ENCODE results near the gene ENTPD5. TPM values are rescaled to one million over a fixed set of nuclear protein-coding genes. Genes with fewer than 3 reads are reported as not detected.
"Not testable (repeated sequence)": the region's sequence is repeated elsewhere in the genome, so short reads cannot be mapped to it uniquely, and the experiment has no call there.

ENTPD5 gene
- total RNA-seq, 2 experiments from 2014 or later, result 13.0 to 13.8 TPM

DNA sequence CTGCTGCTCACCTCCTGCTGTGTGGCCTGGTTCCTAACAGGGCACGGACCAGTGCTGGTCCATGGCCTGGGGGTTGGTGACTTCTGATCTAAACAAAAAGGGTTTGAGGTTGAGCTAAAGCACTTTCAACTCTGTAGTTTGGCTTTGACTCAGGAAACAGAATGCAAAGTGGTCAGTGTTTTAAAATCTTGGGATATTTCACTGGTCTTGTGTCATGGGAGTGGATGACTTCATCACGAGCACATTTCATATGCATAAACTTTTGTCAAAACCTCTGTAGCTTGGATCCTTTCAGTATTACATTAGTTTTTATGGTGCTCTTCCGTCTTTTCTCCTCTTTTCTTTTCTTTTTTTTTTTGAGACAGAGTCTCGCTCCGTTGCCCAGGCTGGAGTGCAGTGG is 94.8 kb downstream of the ENTPD5 start:
- no peaks in the 10 kb centered on the region for H3K27me3 Mint-ChIP-seq (ENCODE audit: low read depth)
- POLR2A ChIA-PET, result no interaction called here
- CTCF ChIA-PET, result no interaction called here
- H3K36me3 Mint-ChIP-seq (ENCODE audit: low read depth), result peaks cover 69% of the 10 kb centered on the region
- no peak for ATAC-seq
- H3K27ac Mint-ChIP-seq, result no peak overlapping the region
- no peak for DNase-seq
- H3K9me3 Mint-ChIP-seq (ENCODE audit: insufficient read depth), result no peaks in the 10 kb centered on the region
- H3K4me1 Mint-ChIP-seq (ENCODE audit: low read depth), result no peaks in the 10 kb centered on the region
- H3K4me3 Mint-ChIP-seq, result no peak overlapping the region

DNA sequence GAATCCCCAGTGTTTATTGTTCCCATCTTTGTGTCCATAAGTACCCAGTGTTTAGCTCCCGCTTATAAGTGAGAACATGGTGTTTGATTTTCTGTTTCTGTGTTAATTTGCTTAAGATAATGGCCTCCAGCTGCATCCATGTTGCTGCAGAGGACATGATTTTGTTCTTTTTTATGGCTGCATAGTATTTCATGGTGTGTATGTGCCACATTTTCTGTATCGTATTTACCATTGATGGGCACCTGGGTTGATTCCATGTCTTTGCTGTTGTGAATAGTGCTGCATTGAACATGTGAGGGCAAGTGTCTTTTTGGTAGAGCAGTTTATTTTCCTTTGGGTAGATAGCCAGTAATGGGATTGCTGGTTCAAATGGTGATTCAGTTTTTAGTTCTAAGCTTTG is 99.6 kb downstream of the ENTPD5 start:
- CTCF ChIA-PET, result not testable (repeated sequence)
- peaks cover 50% of the 10 kb centered on the region for H3K36me3 Mint-ChIP-seq (ENCODE audit: low read depth)

GRCh38 chr14:73916324-73916723 is 102.8 kb downstream of the ENTPD5 start:
- H3K9me3 Mint-ChIP-seq (ENCODE audit: insufficient read depth), result no peaks in the 10 kb centered on the region
- no peaks in the 10 kb centered on the region for H3K4me1 Mint-ChIP-seq (ENCODE audit: low read depth)
- no peak overlapping the region for H3K4me3 Mint-ChIP-seq
- no peak overlapping the region for H3K27ac Mint-ChIP-seq
- H3K36me3 Mint-ChIP-seq (ENCODE audit: low read depth), result peaks cover 52% of the 10 kb centered on the region
- ChIA-PET POLR2A (interaction anchor here (1.1 kb wide), 1 partner anchor 26 kb away, joined by 3 read pairs; no protein-coding TSS in a partner anchor), CTCF (interaction anchor here (1.3 kb wide), 1 partner anchor 20 kb away, joined by 3 read pairs; no protein-coding TSS in a partner anchor)
- ATAC-seq (no peak), DNase-seq (no peak)
- H3K27me3 Mint-ChIP-seq (ENCODE audit: low read depth), result no peaks in the 10 kb centered on the region

More for the DNA sequence above, 99.6 kb downstream of the ENTPD5 start:
- H3K27me3 Mint-ChIP-seq (ENCODE audit: low read depth); H3K4me1 Mint-ChIP-seq (ENCODE audit: low read depth); POLR2A ChIA-PET; ATAC-seq; H3K4me3 Mint-ChIP-seq; H3K27ac Mint-ChIP-seq; H3K9me3 Mint-ChIP-seq (ENCODE audit: insufficient read depth); DNase-seq: not testable (repeated sequence)

GRCh38 chr14:73913256-73913655 is 105.8 kb downstream of the ENTPD5 start:
- Mint-ChIP-seq H3K27me3 (ENCODE audit: low read depth) (no peaks in the 10 kb centered on the region), H3K4me3 (no peak overlapping the region), H3K27ac (no peak overlapping the region), H3K36me3 (ENCODE audit: low read depth) (peaks cover 57% of the 10 kb centered on the region), H3K9me3 (ENCODE audit: insufficient read depth) (no peaks in the 10 kb centered on the region), H3K4me1 (ENCODE audit: low read depth) (no peaks in the 10 kb centered on the region)
- ChIA-PET CTCF (interaction anchor here (1.4 to 1.8 kb wide), 3 partner anchors 16 to 21 kb away, joined by 4 to 5 read pairs (median 4); no protein-coding TSS in a partner anchor), POLR2A (interaction anchor here (0.7 to 0.8 kb wide), 2 partner anchors 25 to 173 kb away, joined by 3 read pairs; no protein-coding TSS in a partner anchor)
- no peak for DNase-seq
- no peak for ATAC-seq

DNA sequence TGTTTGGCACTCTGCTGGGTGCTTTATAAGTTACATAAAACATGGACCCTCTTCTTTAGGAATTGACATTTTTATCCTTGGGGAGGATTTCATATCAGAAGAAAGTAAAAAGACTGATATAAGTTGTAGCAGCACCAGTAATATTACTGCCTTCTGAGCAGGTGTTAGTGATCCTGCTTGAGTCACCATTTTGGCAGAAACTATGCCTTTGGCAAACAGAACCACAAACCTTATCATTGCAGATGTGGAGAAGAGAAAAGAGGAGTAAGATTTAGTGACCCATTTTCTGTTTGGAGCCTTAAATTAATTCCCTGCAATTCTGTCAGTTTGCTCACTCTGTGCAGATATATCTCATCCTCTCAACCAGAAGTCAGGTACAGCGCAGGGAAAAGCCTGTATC is 109.4 kb downstream of the ENTPD5 start:
- Mint-ChIP-seq H3K4me3 (no peak overlapping the region), H3K9me3 (ENCODE audit: insufficient read depth) (no peaks in the 10 kb centered on the region), H3K27ac (no peak overlapping the region), H3K4me1 (ENCODE audit: low read depth) (no peaks in the 10 kb centered on the region), H3K27me3 (ENCODE audit: low read depth) (no peaks in the 10 kb centered on the region), H3K36me3 (ENCODE audit: low read depth) (peaks cover 72% of the 10 kb centered on the region)
- ATAC-seq (no peak), DNase-seq (no peak)
- ChIA-PET POLR2A (no interaction called here), CTCF (no interaction called here)

Other genes with a start within 250 kb of the ENTPD5 start
- gene PTGR2, start 167.5 kb downstream of the ENTPD5 start, total RNA-seq, result 1 to 10 TPM; 1.4 to 1.8 TPM
- gene ZNF410, start 132.4 kb downstream of the ENTPD5 start, total RNA-seq, result 10 to 100 TPM; 49.7 to 50.2 TPM
- gene FAM161B, start 69.2 kb downstream of the ENTPD5 start, total RNA-seq, result 1 to 10 TPM; 1.2 to 1.7 TPM
- gene COQ6, start 69.0 kb downstream of the ENTPD5 start, total RNA-seq, result 10 to 100 TPM; 18.9 to 19.0 TPM
- gene BBOF1, start 61 bp upstream of the ENTPD5 start, total RNA-seq, result 1 to 10 TPM; 1.2 to 1.3 TPM
- 10 to 100 TPM; 13.0 to 14.2 TPM for gene ALDH6A1, start 65.2 kb upstream of the ENTPD5 start, total RNA-seq
- 10 to 100 TPM; 14.9 to 15.2 TPM for gene LIN52, start 65.7 kb upstream of the ENTPD5 start, total RNA-seq
- gene VSX2, start 220.2 kb upstream of the ENTPD5 start, total RNA-seq, result not detected